IMR-90 (cell line): ENCODE data around the gene C1orf87. TPM values are rescaled to one million over a fixed set of nuclear protein-coding genes. Genes with fewer than 3 reads are reported as not detected.

ENCODE experiments used
- ATAC-seq: fragments of 200-7000 bp; cut with Tn5 transposase; 2 replicates; pipeline ENCODE4 v1.9.1; 2020; ENCODE audit warnings: low read depth, mild to moderate bottlenecking, moderate library complexity
- BruUV-seq: library from RNA; stranded (reverse); fragments of 400-500 nt; replicated peaks from 2 replicates; lab custom pipeline; 2021; lab: Mats Ljungman, UMichigan
- CTCF ChIA-PET: fragments of 300-600 bp; formaldehyde crosslinking; extraction: SDS; loops from one replicate; lab custom pipeline; 2021; ENCODE audit warnings: antibody characterized with exemption; lab: Yijun Ruan, JAX
- POLR2A ChIA-PET: fragments of 300-600 bp; sonication (Branson Sonifier 250); formaldehyde crosslinking; loops from one replicate; lab custom pipeline; 2022; ENCODE audit warnings: antibody characterized with exemption; ENCODE audit not compliant: unreplicated experiment; lab: Charles Lee
- DNase-seq: peaks from one replicate; pipeline ENCODE4 v3.0.0; 2013
- H2AFZ ChIP-seq: replicated peaks from 2 replicates; pipeline ENCODE3; 2013; ENCODE audit warnings: low read length, mild to moderate bottlenecking; ENCODE audit not compliant: poor library complexity
- H2AK5ac ChIP-seq: 2 replicates; pipeline ENCODE4 v1.6.1; 2013; ENCODE audit warnings: low read depth, low read length, inconsistent platforms
- H2AK9ac ChIP-seq: replicated peaks from 2 replicates; pipeline ENCODE3; 2013; ENCODE audit warnings: mild to moderate bottlenecking, low read depth, low read length, moderate library complexity; ENCODE audit not compliant: poor library complexity
- H2BK120ac ChIP-seq: 2 replicates; pipeline ENCODE4 v1.6.1; 2013; ENCODE audit warnings: low read depth, low read length, inconsistent platforms
- H2BK15ac ChIP-seq: 3 replicates; pipeline ENCODE4 v1.6.1; 2013; ENCODE audit warnings: low read depth, low read length, inconsistent platforms
- H2BK20ac ChIP-seq: 2 replicates; pipeline ENCODE4 v1.6.1; 2013; ENCODE audit warnings: low read depth, mild to moderate bottlenecking, inconsistent platforms, low read length, moderate library complexity
- H2BK5ac ChIP-seq: 2 replicates; pipeline ENCODE4 v1.6.1; 2013; ENCODE audit warnings: mild to moderate bottlenecking, low read depth, low read length, inconsistent platforms; ENCODE audit not compliant: poor library complexity, severe bottlenecking
- H3K14ac ChIP-seq: replicated peaks from 2 replicates; pipeline ENCODE4 v1.6.1; 2013; ENCODE audit warnings: low read depth, low read length, inconsistent platforms
- H3K18ac ChIP-seq: 2 replicates; pipeline ENCODE4 v1.6.1; 2013; ENCODE audit warnings: low read depth, low read length, control low read depth
- H3K23ac ChIP-seq: 2 replicates; pipeline ENCODE4 v1.6.1; 2013; ENCODE audit warnings: low read depth, low read length, inconsistent platforms
- H3K27ac ChIP-seq: 2 replicates; pipeline ENCODE4 v1.5.1; 2013; ENCODE audit warnings: mild to moderate bottlenecking, control low read depth, low read length; ENCODE audit not compliant: insufficient read depth
- H3K27me3 ChIP-seq: 2 replicates; pipeline ENCODE4 v1.6.1; 2013; ENCODE audit warnings: low read length; ENCODE audit not compliant: control insufficient read depth, insufficient read depth
- H3K36me3 ChIP-seq: 2 replicates; pipeline ENCODE4 v1.6.1; 2013; ENCODE audit warnings: low read length, mixed read lengths; ENCODE audit not compliant: control insufficient read depth, insufficient read depth
- H3K4ac ChIP-seq: 2 replicates; pipeline ENCODE4 v1.6.1; 2013; ENCODE audit warnings: low read depth, low read length, inconsistent platforms
- H3K4me1 ChIP-seq: 2 replicates; pipeline ENCODE4 v1.6.1; 2013; ENCODE audit warnings: low read length, mixed read lengths; ENCODE audit not compliant: control insufficient read depth, insufficient read depth
- H3K4me2 ChIP-seq: 2 replicates; pipeline ENCODE4 v1.6.1; 2013; ENCODE audit warnings: low read depth, mild to moderate bottlenecking, control low read depth, low read length, moderate library complexity
- H3K4me3 ChIP-seq: 2 replicates; pipeline ENCODE4 v1.5.1; 2013; ENCODE audit warnings: low read depth, mild to moderate bottlenecking, control low read depth, low read length, moderate library complexity; ENCODE audit not compliant: insufficient read depth
- H3K56ac ChIP-seq: 2 replicates; pipeline ENCODE4 v1.6.1; 2013; ENCODE audit warnings: low read length, inconsistent platforms; ENCODE audit not compliant: insufficient read depth; ENCODE audit errors: extremely low read depth
- H3K79me1 ChIP-seq, 2 experiments: 2 replicates each; pipeline ENCODE4 v1.6.1; 2013; ENCODE audit warnings: low read length in 2 of 2, inconsistent platforms in 1 of 2, low read depth in 1 of 2
- H3K9ac ChIP-seq: 2 replicates; pipeline ENCODE4 v1.6.1; 2013; ENCODE audit warnings: low read depth, low read length, control low read depth
- H3K9me1 ChIP-seq: 2 replicates; pipeline ENCODE4 v1.6.1; 2013; ENCODE audit warnings: low read length, inconsistent platforms; ENCODE audit not compliant: insufficient read depth
- H3K9me3 ChIP-seq: 2 replicates; pipeline ENCODE4 v1.6.1; 2013; ENCODE audit warnings: low read length; ENCODE audit not compliant: control insufficient read depth, insufficient read depth
- H4K20me1 ChIP-seq: 2 replicates; pipeline ENCODE4 v1.6.1; 2013; ENCODE audit warnings: low read length, inconsistent platforms; ENCODE audit not compliant: insufficient read depth
- H4K5ac ChIP-seq: 2 replicates; pipeline ENCODE4 v1.6.1; 2013; ENCODE audit warnings: mild to moderate bottlenecking, low read depth, low read length, control low read depth
- H4K8ac ChIP-seq, 2 experiments: 2 replicates each; pipeline ENCODE4 v1.6.1; 2013; ENCODE audit warnings: low read depth in 2 of 2, low read length in 2 of 2, control low read depth in 1 of 2, inconsistent platforms in 1 of 2
- H4K91ac ChIP-seq: 2 replicates; pipeline ENCODE4 v1.6.1; 2013; ENCODE audit warnings: low read depth, low read length, inconsistent platforms; ENCODE audit not compliant: insufficient read depth
- BHLHE40 ChIP-seq: fragments of 150-350 bp; IDR thresholded peaks from 2 replicates; pipeline ENCODE4 v1.6.1; 2016; ENCODE audit warnings: mild to moderate bottlenecking, low read depth, low read length
- CEBPB ChIP-seq: IDR thresholded peaks from 2 replicates; pipeline ENCODE4 v1.6.1; 2012; ENCODE audit warnings: low read depth, low read length, improper control_type of control experiment
- CHD1 ChIP-seq: IDR thresholded peaks from 2 replicates; pipeline ENCODE4 v1.6.1; 2012; ENCODE audit warnings: low read depth, low read length, improper control_type of control experiment
- FOS ChIP-seq: fragments of 150-350 bp; IDR thresholded peaks from 2 replicates; pipeline ENCODE4 v1.6.1; 2016; ENCODE audit warnings: low read depth, low read length
- MAFK ChIP-seq: IDR thresholded peaks from 2 replicates; pipeline ENCODE4 v1.6.1; 2012; ENCODE audit warnings: low read depth, low read length, improper control_type of control experiment
- MAZ ChIP-seq: IDR thresholded peaks from 2 replicates; pipeline ENCODE4 v1.6.1; 2012; ENCODE audit warnings: low read depth, mild to moderate bottlenecking, low read length, improper control_type of control experiment, moderate library complexity, borderline replicate concordance
- MXI1 ChIP-seq: IDR thresholded peaks from 2 replicates; pipeline ENCODE4 v1.6.1; 2012; ENCODE audit warnings: low read depth, mild to moderate bottlenecking, low read length, moderate library complexity, borderline replicate concordance
- NFE2L2 ChIP-seq: fragments of 150-350 bp; IDR thresholded peaks from 2 replicates; pipeline ENCODE4 v1.6.1; 2016; ENCODE audit warnings: low read depth, mild to moderate bottlenecking, low read length
- POLR2A ChIP-seq: IDR thresholded peaks from 2 replicates; pipeline ENCODE4 v1.6.1; 2012; ENCODE audit warnings: mild to moderate bottlenecking, low read depth, low read length
- RAD21 ChIP-seq: IDR thresholded peaks from 2 replicates; pipeline ENCODE4 v1.6.1; 2012; ENCODE audit warnings: low read length, improper control_type of control experiment
- RCOR1 ChIP-seq: IDR thresholded peaks from 2 replicates; pipeline ENCODE4 v1.6.1; 2012; ENCODE audit warnings: mild to moderate bottlenecking, low read length, improper control_type of control experiment; ENCODE audit not compliant: insufficient replicate concordance
- RFX5 ChIP-seq: IDR thresholded peaks from 2 replicates; pipeline ENCODE4 v1.8.0; 2012; ENCODE audit warnings: low read depth, mild to moderate bottlenecking, low read length, moderate library complexity
- SMC3 ChIP-seq: fragments of 150-350 bp; IDR thresholded peaks from 2 replicates; pipeline ENCODE4 v1.6.1; 2016; ENCODE audit warnings: low read depth, mild to moderate bottlenecking, antibody characterized with exemption, low read length, moderate library complexity
- USF2 ChIP-seq: fragments of 150-350 bp; IDR thresholded peaks from 2 replicates; pipeline ENCODE4 v1.6.1; 2017; ENCODE audit warnings: mild to moderate bottlenecking, antibody characterized with exemption, low read length, low read depth
- WGBS, 2 experiments: methylation state at CpG; one replicate each; pipeline versions ENCODE4 v1.1.5 to v1.1.7; 2013; ENCODE audit warnings: missing lambda C conversion rate in 2 of 2; ENCODE audit not compliant: insufficient read length in 1 of 2; ENCODE audit errors: extremely low coverage in 2 of 2; 5-methylcytosine and 5-hydroxymethylcytosine counted together
- dilution Hi-C: fragments of 300-500 bp; cut with HindIII; formaldehyde crosslinking; loops from one replicate; pipeline ENCODE4 v1.14.3; 2018; ENCODE audit warnings: low sequenced_read_pairs; ENCODE audit not compliant: unreplicated experiment
- in situ Hi-C: fragments of 300-500 bp; cut with MboI; formaldehyde crosslinking; loops from 3 replicates; pipeline ENCODE4 v1.14.3; 2019; ENCODE audit warnings: low sequenced_read_pairs, inconsistent platforms, mixed read lengths
- intact Hi-C: fragments of 100-400 bp; cut with micrococcal nuclease; formaldehyde crosslinking; loops from 2 replicates; pipeline ENCODE4 v1.10.0; 2022
- polyA plus RNA-seq, 3 experiments: library from polyadenylated mRNA; depleted of rRNA; stranded (reverse); fragments of >200 nt; gene quantifications; 2 replicates each; pipeline ENCODE4 v1.2.3, GENCODE V29; 2012; ENCODE audit warnings: low replicate concordance in 1 of 3
- total RNA-seq: library from RNA; depleted of rRNA; stranded (reverse); fragments of >200 nt; gene quantifications from 2 replicates; pipeline ENCODE4 v1.2.3, GENCODE V29; 2012
- TF ChIP-seq, protein P1 (sequence below): conservative IDR thresholded peaks from 2 replicates; pipeline ENCODE4 v1.5.1; 2012; ENCODE audit warnings: mild to moderate bottlenecking, low read depth, low read length, improper control_type of control experiment
- TF ChIP-seq, protein P2 (sequence below): fragments of 150-350 bp; IDR thresholded peaks from 2 replicates; pipeline ENCODE4 v1.6.1; 2016; ENCODE audit warnings: low read depth, mild to moderate bottlenecking, low read length, moderate library complexity, borderline replicate concordance

C1orf87 gene
- total and polyA plus RNA-seq, 2 of the 4 experiments (the other 2 are of a cell fraction) = not detected

DNA sequence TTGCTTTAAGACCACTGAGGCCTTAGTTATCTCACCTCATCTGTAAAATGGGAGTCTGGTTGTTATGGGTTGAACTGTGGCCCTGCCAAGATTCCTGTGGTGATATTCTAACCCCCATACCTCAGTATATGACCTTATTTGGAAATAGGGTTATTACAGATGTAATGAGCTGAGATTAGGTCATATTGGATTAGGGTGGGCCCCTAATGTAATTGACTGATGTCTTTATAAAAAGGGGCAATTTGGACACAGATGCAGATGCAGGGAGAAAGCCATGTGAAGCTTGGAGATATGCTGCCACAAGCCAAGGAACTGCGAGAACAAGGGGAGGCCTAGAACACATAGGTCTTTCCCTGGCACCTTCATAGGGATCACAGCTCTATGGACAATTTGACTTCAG, 3.9 kb downstream of the C1orf87 start:
- Histone ChIP-seq H3K18ac (no peak overlapping the region), H4K5ac (no peak overlapping the region), H3K27ac (no peak overlapping the region), H3K9me1 (no peaks in the 10 kb centered on the region), H2BK5ac (no peak overlapping the region), H2AK9ac (no peak overlapping the region), H4K20me1 (no peaks in the 10 kb centered on the region), H2AK5ac (no peak overlapping the region), H2BK120ac (no peak overlapping the region), H3K14ac (no peak overlapping the region), H3K23ac (no peak overlapping the region), H4K8ac (no peak overlapping the region), H3K27me3 (peaks cover 3% of the 10 kb centered on the region; the same call in 1 of the 2 replicates), H2BK15ac (no peak overlapping the region), H2BK20ac (no peak overlapping the region), H3K9me3 (no peaks in the 10 kb centered on the region), H3K4me1 (no peaks in the 10 kb centered on the region), H3K36me3 (no peaks in the 10 kb centered on the region), H3K79me1 (no peaks in the 10 kb centered on the region), H3K9ac (no peak overlapping the region), H3K4ac (no peak overlapping the region), H3K56ac (no peak overlapping the region), H4K91ac (no peak overlapping the region), H2AFZ (no peak overlapping the region), H3K4me2 (no peak overlapping the region), H3K4me3 (no peak overlapping the region)
- no CpG with 5 or more reads among the region's 1 CpG for WGBS, 2 experiments
- ATAC-seq = no peak
- in situ Hi-C loops (no loop called here), dilution Hi-C loops (no loop called here), intact Hi-C loops (loop anchor here (2.0 kb wide), 1 partner anchor 63 kb away; no protein-coding TSS in a partner anchor)
- TF ChIP-seq CHD1 (no peak), CEBPB (no peak), RAD21 (no peak), MAZ (no peak), SMC3 (no peak), POLR2A (no peak), MAFK (no peak), USF2 (no peak), MXI1 (no peak), RCOR1 (no peak), FOS (no peak), NFE2L2 (no peak), RFX5 (no peak), BHLHE40 (no peak)
- TF ChIP-seq, protein P1, sequence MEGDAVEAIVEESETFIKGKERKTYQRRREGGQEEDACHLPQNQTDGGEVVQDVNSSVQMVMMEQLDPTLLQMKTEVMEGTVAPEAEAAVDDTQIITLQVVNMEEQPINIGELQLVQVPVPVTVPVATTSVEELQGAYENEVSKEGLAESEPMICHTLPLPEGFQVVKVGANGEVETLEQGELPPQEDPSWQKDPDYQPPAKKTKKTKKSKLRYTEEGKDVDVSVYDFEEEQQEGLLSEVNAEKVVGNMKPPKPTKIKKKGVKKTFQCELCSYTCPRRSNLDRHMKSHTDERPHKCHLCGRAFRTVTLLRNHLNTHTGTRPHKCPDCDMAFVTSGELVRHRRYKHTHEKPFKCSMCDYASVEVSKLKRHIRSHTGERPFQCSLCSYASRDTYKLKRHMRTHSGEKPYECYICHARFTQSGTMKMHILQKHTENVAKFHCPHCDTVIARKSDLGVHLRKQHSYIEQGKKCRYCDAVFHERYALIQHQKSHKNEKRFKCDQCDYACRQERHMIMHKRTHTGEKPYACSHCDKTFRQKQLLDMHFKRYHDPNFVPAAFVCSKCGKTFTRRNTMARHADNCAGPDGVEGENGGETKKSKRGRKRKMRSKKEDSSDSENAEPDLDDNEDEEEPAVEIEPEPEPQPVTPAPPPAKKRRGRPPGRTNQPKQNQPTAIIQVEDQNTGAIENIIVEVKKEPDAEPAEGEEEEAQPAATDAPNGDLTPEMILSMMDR = no peak
- TF ChIP-seq, protein P2, sequence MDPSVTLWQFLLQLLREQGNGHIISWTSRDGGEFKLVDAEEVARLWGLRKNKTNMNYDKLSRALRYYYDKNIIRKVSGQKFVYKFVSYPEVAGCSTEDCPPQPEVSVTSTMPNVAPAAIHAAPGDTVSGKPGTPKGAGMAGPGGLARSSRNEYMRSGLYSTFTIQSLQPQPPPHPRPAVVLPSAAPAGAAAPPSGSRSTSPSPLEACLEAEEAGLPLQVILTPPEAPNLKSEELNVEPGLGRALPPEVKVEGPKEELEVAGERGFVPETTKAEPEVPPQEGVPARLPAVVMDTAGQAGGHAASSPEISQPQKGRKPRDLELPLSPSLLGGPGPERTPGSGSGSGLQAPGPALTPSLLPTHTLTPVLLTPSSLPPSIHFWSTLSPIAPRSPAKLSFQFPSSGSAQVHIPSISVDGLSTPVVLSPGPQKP = no peak
- no TSS peak for BruUV-seq
- no peak for DNase-seq
- CTCF ChIA-PET = no interaction called here
- POLR2A ChIA-PET = no interaction called here
